ENCODE results near the gene LEKR1. TPM values are rescaled to one million over a fixed set of nuclear protein-coding genes. Genes with fewer than 3 reads are reported as not detected.

Gene LEKR1
- total and polyA plus RNA-seq, 7 donors, result 0.12 to 0.79 (median 0.32) TPM; not detected in 2

DNA sequence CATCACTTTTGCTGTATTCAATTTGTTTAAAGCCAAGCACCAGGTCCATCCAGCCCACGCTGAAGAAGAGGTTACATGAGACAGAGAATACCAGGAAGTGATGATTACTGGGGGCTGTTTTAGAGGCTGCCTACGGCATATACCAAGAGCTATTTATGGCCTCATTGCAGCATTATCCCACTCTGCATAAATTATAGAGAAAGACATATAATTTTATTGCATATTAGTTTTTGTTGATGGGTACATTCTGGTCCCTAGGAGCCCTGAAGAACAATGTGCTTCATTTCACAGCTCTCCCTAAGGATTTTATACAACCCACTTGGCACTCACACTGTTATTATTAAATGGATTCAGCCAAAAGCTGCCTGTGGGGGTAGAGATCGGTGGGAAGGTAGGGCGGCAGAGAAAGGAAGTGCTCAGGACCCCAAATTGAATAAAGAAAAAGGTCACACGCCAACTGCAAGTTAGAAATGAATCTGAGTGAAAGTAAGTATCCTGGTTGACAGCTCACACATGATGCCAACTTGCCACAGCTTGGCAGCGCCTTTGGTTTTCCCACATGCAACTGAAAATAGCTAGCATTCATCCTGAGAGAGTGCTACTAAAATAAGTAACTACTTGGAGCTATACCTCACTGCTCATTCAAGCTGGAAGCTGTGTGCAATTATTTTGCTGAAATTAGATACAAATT lies 260.1 kb downstream of the LEKR1 start:
- Histone ChIP-seq H3K4me3 (peak overlapping the region; percentile 25), H3K27ac (peak overlapping the region; percentile 98), H3K4me1 (peaks cover 48% of the 10 kb centered on the region), H3K36me3 (ENCODE audit: insufficient read depth in 1 of 2, low read depth in 1 of 2) (no peaks in the 10 kb centered on the region), H3K9me3 (no peaks in the 10 kb centered on the region), H3K27me3 (ENCODE audit: insufficient read depth in 3 of 3, low read length in 2 of 3) (no peaks in the 10 kb centered on the region)
- intact Hi-C loops (cut with DNase I), result loop anchor here (5.0 to 10.0 kb wide), 4 partner anchors 269 to 531 kb away; partner anchors contain the start of gene SSR3 (in 2 of the 2)
- peak; percentile 43 to 79 for DNase-seq
- 18 to 40% (median 31%) methylated on average over 6 of the region's 6 CpGs for WGBS, 3 donors
- TF ChIP-seq, protein P1, sequence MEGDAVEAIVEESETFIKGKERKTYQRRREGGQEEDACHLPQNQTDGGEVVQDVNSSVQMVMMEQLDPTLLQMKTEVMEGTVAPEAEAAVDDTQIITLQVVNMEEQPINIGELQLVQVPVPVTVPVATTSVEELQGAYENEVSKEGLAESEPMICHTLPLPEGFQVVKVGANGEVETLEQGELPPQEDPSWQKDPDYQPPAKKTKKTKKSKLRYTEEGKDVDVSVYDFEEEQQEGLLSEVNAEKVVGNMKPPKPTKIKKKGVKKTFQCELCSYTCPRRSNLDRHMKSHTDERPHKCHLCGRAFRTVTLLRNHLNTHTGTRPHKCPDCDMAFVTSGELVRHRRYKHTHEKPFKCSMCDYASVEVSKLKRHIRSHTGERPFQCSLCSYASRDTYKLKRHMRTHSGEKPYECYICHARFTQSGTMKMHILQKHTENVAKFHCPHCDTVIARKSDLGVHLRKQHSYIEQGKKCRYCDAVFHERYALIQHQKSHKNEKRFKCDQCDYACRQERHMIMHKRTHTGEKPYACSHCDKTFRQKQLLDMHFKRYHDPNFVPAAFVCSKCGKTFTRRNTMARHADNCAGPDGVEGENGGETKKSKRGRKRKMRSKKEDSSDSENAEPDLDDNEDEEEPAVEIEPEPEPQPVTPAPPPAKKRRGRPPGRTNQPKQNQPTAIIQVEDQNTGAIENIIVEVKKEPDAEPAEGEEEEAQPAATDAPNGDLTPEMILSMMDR (IDR thresholded peaks at IDR 0.05), result no peak
- ATAC-seq, result peak in 3 of 4 donors; percentile 45 to 54 (median 45)

DNA sequence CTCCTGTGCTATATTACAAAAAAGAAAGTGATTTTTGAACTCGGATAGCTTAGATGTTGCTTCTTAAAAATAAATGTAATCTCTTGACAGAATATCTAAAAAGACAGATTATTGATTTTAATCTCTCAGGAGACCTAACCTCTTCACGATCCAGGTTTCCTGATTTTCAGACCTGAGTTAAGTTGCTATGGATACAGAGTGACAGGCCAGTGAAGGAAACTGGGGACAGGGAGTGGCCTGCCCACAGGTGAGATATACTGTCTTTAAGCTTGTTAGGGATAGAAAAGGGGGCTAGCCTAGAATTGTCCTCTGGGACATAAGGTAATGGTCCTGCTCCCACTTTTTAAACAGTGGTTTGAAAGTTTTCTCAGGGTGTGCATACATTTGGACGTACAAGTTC lies 260.6 kb downstream of the LEKR1 start:
- no peak for ATAC-seq
- Histone ChIP-seq H3K4me1 (peaks cover 43% of the 10 kb centered on the region), H3K9me3 (no peaks in the 10 kb centered on the region), H3K4me3 (no peak overlapping the region), H3K27me3 (ENCODE audit: insufficient read depth in 3 of 3, low read length in 2 of 3) (no peaks in the 10 kb centered on the region), H3K36me3 (ENCODE audit: insufficient read depth in 1 of 2, low read depth in 1 of 2) (no peaks in the 10 kb centered on the region), H3K27ac (peak overlapping the region; percentile 98)
- DNase-seq, result no peak
- intact Hi-C loops (cut with DNase I), result loop anchor here (5.0 to 10.0 kb wide), 4 partner anchors 269 to 532 kb away; partner anchors contain the start of gene SSR3 (in 2 of the 2)
- TF ChIP-seq, protein P1 (IDR thresholded peaks at IDR 0.05), result no peak
- WGBS, 3 donors, result 43 to 68% (median 56%) methylated on average over 3 of the region's 3 CpGs

DNA sequence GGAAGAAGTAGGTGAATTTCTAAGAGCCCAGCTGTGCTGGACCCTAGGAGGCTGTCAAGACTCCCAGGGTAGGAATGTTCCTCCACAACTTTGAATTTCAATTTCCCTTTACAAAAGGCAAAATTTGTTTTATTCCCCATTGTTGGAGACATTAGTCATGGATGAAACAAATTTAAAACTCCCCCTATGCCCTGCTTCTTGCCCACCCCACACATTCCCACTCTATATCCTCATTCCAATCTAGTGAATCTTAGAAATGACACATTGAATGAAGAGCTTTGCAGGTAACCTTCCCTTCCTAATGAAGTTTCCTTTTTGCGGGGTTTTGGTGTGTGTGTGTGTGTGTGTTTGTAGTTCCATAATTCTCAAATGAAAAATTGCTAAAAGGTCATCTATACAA lies 261.2 kb downstream of the LEKR1 start:
- ATAC-seq, result no peak
- TF ChIP-seq, protein P1 (IDR thresholded peaks at IDR 0.05), result no peak
- Histone ChIP-seq H3K4me1 (peaks cover 41% of the 10 kb centered on the region), H3K27me3 (ENCODE audit: insufficient read depth in 3 of 3, low read length in 2 of 3) (no peaks in the 10 kb centered on the region), H3K27ac (peak overlapping the region; percentile 98), H3K36me3 (ENCODE audit: insufficient read depth in 1 of 2, low read depth in 1 of 2) (no peaks in the 10 kb centered on the region), H3K4me3 (no peak overlapping the region), H3K9me3 (no peaks in the 10 kb centered on the region)
- DNase-seq, result no peak
- WGBS, 3 donors, result 80 to 89% (median 85%) methylated on average over 1 of the region's 1 CpG
- intact Hi-C loops (cut with DNase I), result loop anchor here (5.0 to 10.0 kb wide), 4 partner anchors 270 to 533 kb away; partner anchors contain the start of gene SSR3 (in 2 of the 2)

DNA sequence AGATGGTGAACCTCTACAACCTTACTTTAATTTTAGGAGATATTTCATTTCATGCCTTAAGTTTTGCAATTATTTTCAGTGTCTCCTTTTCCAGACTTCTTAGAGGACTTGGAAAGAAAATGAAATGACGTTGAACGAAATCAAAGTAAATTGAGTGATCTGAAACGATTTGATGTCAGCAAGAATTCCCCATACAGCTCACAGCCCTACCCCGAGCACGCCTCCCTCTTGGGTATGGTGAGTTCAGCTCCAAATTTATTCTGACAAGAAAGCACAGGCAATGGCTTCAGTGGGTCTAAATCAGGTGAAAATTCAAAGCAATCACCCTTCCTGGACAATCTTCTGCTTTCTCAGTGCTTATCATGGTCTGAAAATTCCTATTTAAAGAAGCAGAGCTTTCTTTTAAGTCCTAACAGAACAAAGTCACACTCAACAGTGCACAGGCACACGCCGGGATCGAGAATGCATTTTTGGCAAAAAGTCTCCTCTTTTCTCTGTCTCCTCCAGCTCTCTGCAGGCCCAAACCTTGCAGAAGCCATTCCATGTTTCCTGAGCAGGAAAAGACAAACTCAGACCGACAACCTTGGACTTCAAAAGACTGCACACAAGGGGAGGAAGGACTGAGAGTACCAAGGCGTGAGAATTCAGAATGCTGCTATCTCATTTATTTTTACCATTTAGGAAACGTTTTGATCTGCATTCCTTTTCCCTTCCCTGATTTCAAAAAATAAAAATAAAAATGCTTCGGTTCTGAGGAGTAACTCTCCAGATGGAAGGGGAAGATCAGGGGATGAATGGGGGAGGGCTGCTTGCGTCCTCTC lies 261.8 kb downstream of the LEKR1 start:
- Histone ChIP-seq H3K27ac (peak overlapping the region; percentile 98), H3K4me3 (peak overlapping the region; percentile 72), H3K27me3 (ENCODE audit: insufficient read depth in 3 of 3, low read length in 2 of 3) (no peaks in the 10 kb centered on the region), H3K9me3 (no peaks in the 10 kb centered on the region), H3K36me3 (ENCODE audit: insufficient read depth in 1 of 2, low read depth in 1 of 2) (no peaks in the 10 kb centered on the region), H3K4me1 (peaks cover 41% of the 10 kb centered on the region)
- TF ChIP-seq, protein P1 (IDR thresholded peaks at IDR 0.05), result no peak
- no peak for DNase-seq
- ATAC-seq, result no peak
- intact Hi-C loops (cut with DNase I), result loop anchor here (2.0 to 10.0 kb wide), 6 partner anchors 43 to 533 kb away; partner anchors contain the start of gene SSR3 (in 2 of the 2)
- 5 to 16% (median 9%) methylated on average over 13 of the region's 13 CpGs for WGBS, 3 donors

All from psoas muscle (tissue), 8 donors.